GM23338 (cell line): ENCODE measurements around the gene PDZD8. TPM values are rescaled to one million over a fixed set of nuclear protein-coding genes. Genes with fewer than 3 reads are reported as not detected.

Source experiments
- ATAC-seq: fragments of 200-7000 bp; cut with Tn5 transposase; 3 replicates; pipeline ENCODE4 v1.9.1; 2020
- DNase-seq: peaks from one replicate; pipeline ENCODE4 v3.0.0-alpha.2; 2015; ENCODE audit warnings: low spot score
- H2AFZ ChIP-seq: fragments of 200-600 bp; sonication (generic); 2 replicates; pipeline ENCODE4 v1.8.0; 2016; ENCODE audit warnings: antibody characterized with exemption, mild to moderate bottlenecking, moderate library complexity
- H3F3A ChIP-seq: fragments of 200-600 bp; sonication (generic); replicated peaks from 2 replicates; pipeline ENCODE4 v1.8.0; 2017; ENCODE audit warnings: antibody characterized with exemption, mixed run types, low read depth
- H3K27ac ChIP-seq: fragments of 200-600 bp; sonication (generic); 2 replicates; pipeline ENCODE4 v1.6.1; 2016; ENCODE audit warnings: low read depth
- H3K27me3 ChIP-seq: fragments of 200-600 bp; sonication (generic); 2 replicates; pipeline ENCODE4 v1.8.0; 2016; ENCODE audit warnings: mild to moderate bottlenecking, mixed run types, moderate library complexity; ENCODE audit not compliant: insufficient read depth
- H3K36me3 ChIP-seq: fragments of 200-600 bp; sonication (generic); 2 replicates; pipeline ENCODE4 v1.8.0; 2016; ENCODE audit warnings: mild to moderate bottlenecking; ENCODE audit not compliant: insufficient read depth
- H3K4me1 ChIP-seq: fragments of 200-600 bp; sonication (generic); 2 replicates; pipeline ENCODE4 v1.8.0; 2016; ENCODE audit warnings: mild to moderate bottlenecking, moderate library complexity; ENCODE audit not compliant: insufficient read depth
- H3K4me2 ChIP-seq: fragments of 200-600 bp; sonication (generic); 2 replicates; pipeline ENCODE4 v1.7.1; 2017; ENCODE audit warnings: mixed run types
- H3K4me3 ChIP-seq: fragments of 200-600 bp; sonication (generic); 2 replicates; pipeline ENCODE4 v1.6.1; 2016; ENCODE audit warnings: mixed run types
- H3K79me2 ChIP-seq: fragments of 200-600 bp; sonication (generic); replicated peaks from 2 replicates; pipeline ENCODE4 v1.8.0; 2017; ENCODE audit warnings: mild to moderate bottlenecking; ENCODE audit not compliant: insufficient read depth
- H3K9me2 ChIP-seq: fragments of 200-600 bp; sonication (generic); 2 replicates; pipeline ENCODE4 v1.8.0; 2017; ENCODE audit not compliant: insufficient read depth
- H4K20me1 ChIP-seq: fragments of 200-600 bp; sonication (generic); replicated peaks from 2 replicates; pipeline ENCODE4 v1.8.0; 2017; ENCODE audit warnings: mild to moderate bottlenecking; ENCODE audit not compliant: insufficient read depth
- H3K27ac Mint-ChIP-seq: 2 replicates; pipeline ENCODE4 v1.8.0; 2020; ENCODE audit warnings: inconsistent platforms, mild to moderate bottlenecking, moderate library complexity, mixed read lengths
- H3K27me3 Mint-ChIP-seq: 3 replicates; pipeline ENCODE4 v1.8.0; 2022; ENCODE audit warnings: low read depth, mild to moderate bottlenecking, moderate library complexity, mixed read lengths, inconsistent platforms; ENCODE audit not compliant: insufficient read depth, poor library complexity
- H3K36me3 Mint-ChIP-seq: 3 replicates; pipeline ENCODE4 v1.8.0; 2021; ENCODE audit warnings: low read depth, mild to moderate bottlenecking, inconsistent platforms, moderate library complexity, mixed read lengths
- H3K4me1 Mint-ChIP-seq: 3 replicates; pipeline ENCODE4 v1.8.0; 2020; ENCODE audit warnings: mild to moderate bottlenecking, inconsistent platforms, mixed read lengths
- H3K4me3 Mint-ChIP-seq: 3 replicates; pipeline ENCODE4 v1.8.0; 2021; ENCODE audit warnings: moderate library complexity, mild to moderate bottlenecking, inconsistent platforms, mixed read lengths
- H3K9me3 Mint-ChIP-seq: 3 replicates; pipeline ENCODE4 v1.8.0; 2020; ENCODE audit warnings: moderate library complexity, mild to moderate bottlenecking, inconsistent platforms, mixed read lengths
- CTCF ChIP-seq, 2 experiments: fragments of 200-600 bp in 1 of 2; sonication (generic) in 1 of 2; conservative IDR thresholded peaks; 2 replicates each; pipeline versions ENCODE4 v1.5.1 to v1.6.1; 2016 to 2017; ENCODE audit warnings: antibody characterized with exemption in 2 of 2, low read depth in 2 of 2, mild to moderate bottlenecking in 2 of 2, moderate library complexity in 1 of 2
- EZH2phosphoT487 ChIP-seq: fragments of 200-600 bp; sonication (generic); IDR thresholded peaks from one replicate; pipeline ENCODE4 v1.8.1; 2018; ENCODE audit warnings: antibody characterized with exemption; ENCODE audit not compliant: unreplicated experiment
- JUNB ChIP-seq: IDR thresholded peaks from one replicate; pipeline ENCODE4 v1.6.1; 2016; ENCODE audit warnings: antibody characterized with exemption; ENCODE audit not compliant: unreplicated experiment
- NANOG ChIP-seq: IDR thresholded peaks from 2 replicates; pipeline ENCODE4 v1.6.1; 2016; ENCODE audit warnings: antibody characterized with exemption, borderline replicate concordance
- REST ChIP-seq: IDR thresholded peaks from one replicate; pipeline ENCODE4 v1.6.1; 2018; ENCODE audit warnings: antibody characterized with exemption; ENCODE audit not compliant: unreplicated experiment
- STAT1 ChIP-seq: IDR thresholded peaks from one replicate; pipeline ENCODE4 v1.6.1; 2016; ENCODE audit warnings: antibody characterized with exemption; ENCODE audit not compliant: unreplicated experiment
- ZNF114 ChIP-seq: fragments of 250-450 bp; sonication (Bioruptor Pico); IDR thresholded peaks from 2 replicates; pipeline ENCODE4 v1.5.0; 2020; ENCODE audit warnings: mild to moderate bottlenecking, moderate library complexity
- ZNF331 ChIP-seq: fragments of 250-450 bp; sonication (Bioruptor Pico); IDR thresholded peaks from 2 replicates; pipeline ENCODE4 v1.5.0; 2020; ENCODE audit warnings: low read depth, mild to moderate bottlenecking, moderate library complexity
- ZNF462 ChIP-seq: fragments of 250-450 bp; sonication (Bioruptor Pico); IDR thresholded peaks from 2 replicates; pipeline ENCODE4 v1.5.0; 2020; ENCODE audit warnings: mild to moderate bottlenecking, moderate library complexity
- polyA plus RNA-seq: library from polyadenylated mRNA; unstranded; fragments of >200 nt; fragmentation: Nextera tagmentation; extraction: Ambion mirVana; gene quantifications from 2 replicates; pipeline ENCODE4 v1.2.1, GENCODE V29; 2016
- total RNA-seq: library from RNA; depleted of rRNA; stranded (reverse); fragments of >200 nt; shearing (Covaris generic); gene quantifications from 2 replicates; pipeline ENCODE4 v1.2.3, GENCODE V29; 2014

The PDZD8 gene
- total and polyA plus RNA-seq, 2 experiments from 2014 or later = 11.4 to 28.6 TPM

GRCh38 chr10:117268258-117268657, 107.0 kb downstream of the PDZD8 start:
- H3K79me2 ChIP-seq = no peaks in the 10 kb centered on the region
- H3K27ac Mint-ChIP-seq = no peak overlapping the region
- no peak overlapping the region for H3K27ac ChIP-seq
- no peak overlapping the region for H3K4me3 Mint-ChIP-seq
- no peak overlapping the region for H3K4me2 ChIP-seq
- DNase-seq (no peak), ATAC-seq (no peak)
- H3K4me1 Mint-ChIP-seq = peaks cover 2% of the 10 kb centered on the region; the same call in 1 of the 3 replicates
- H3K27me3 ChIP-seq = no peaks in the 10 kb centered on the region
- H3K9me2 ChIP-seq = no peaks in the 10 kb centered on the region
- H2AFZ ChIP-seq = no peak overlapping the region
- H3K36me3 ChIP-seq = no peaks in the 10 kb centered on the region
- H3F3A ChIP-seq = no peaks in the 10 kb centered on the region
- H3K9me3 Mint-ChIP-seq = no peaks in the 10 kb centered on the region
- TF ChIP-seq ZNF462 (CRISPR knock-in tag) (no peak), ZNF331 (CRISPR knock-in tag) (no peak), REST (no peak), STAT1 (no peak), JUNB (no peak), ZNF114 (no peak), EZH2phosphoT487 (no peak), CTCF (conservative IDR thresholded peaks at IDR 0.05; ENCODE audit: low read depth in 2 of 2) (no peak), NANOG (no peak)
- no peak overlapping the region for H3K4me3 ChIP-seq
- H3K4me1 ChIP-seq = no peaks in the 10 kb centered on the region
- H3K27me3 Mint-ChIP-seq = peaks cover 9% of the 10 kb centered on the region
- H3K36me3 Mint-ChIP-seq = peaks cover 3% of the 10 kb centered on the region; the same call in 1 of the 3 replicates
- H4K20me1 ChIP-seq = no peaks in the 10 kb centered on the region
